Skin epidermis (tissue), 12 donors: ENCODE results near the gene NR1H3.
A peak's percentile ranks its signal among the peaks of the same experiment; 100 is the strongest.
"Not testable (repeated sequence)": the region's sequence is repeated elsewhere in the genome, so short reads cannot be mapped to it uniquely, and the experiment has no call there.

ENCODE experiments used
- H3K27ac ChIP-seq, 21 experiments: fragments of 200-600 bp; sonication (generic) in 11 of 21; one replicate each; pipeline ENCODE4 v1.5.0; 2020; ENCODE audit warnings: mild to moderate bottlenecking in 3 of 21, inconsistent platforms in 2 of 21, moderate library complexity in 2 of 21
- H3K4me3 ChIP-seq, 7 experiments: fragments of 200-600 bp; sonication (generic) in 2 of 7; one replicate each; pipeline ENCODE4 v1.5.0; 2020; ENCODE audit warnings: inconsistent platforms in 2 of 7, mild to moderate bottlenecking in 2 of 7, moderate library complexity in 1 of 7

Gene NR1H3

DNA sequence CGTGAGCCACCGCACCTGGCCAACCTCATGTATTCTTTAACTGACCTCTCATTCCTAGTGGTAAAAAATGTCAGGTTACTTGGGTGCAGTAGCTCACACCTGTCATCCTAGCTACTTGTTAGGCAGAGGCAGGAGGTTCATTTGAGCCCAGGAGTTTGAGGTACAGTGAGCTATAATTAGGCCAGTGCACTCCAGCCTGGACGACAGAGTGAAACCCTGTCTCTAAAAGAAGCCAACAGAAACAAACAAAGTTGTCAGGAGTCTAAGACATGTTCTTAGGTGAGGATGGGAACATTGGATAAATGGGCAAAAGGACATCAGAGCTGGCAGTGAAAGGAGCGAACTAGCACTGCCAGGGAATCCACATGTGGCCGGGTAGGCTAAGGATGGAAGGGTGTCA lies 30.3 kb downstream of the NR1H3 start:
- H3K27ac ChIP-seq: no peak overlapping the region
- no peak overlapping the region for H3K4me3 ChIP-seq

DNA sequence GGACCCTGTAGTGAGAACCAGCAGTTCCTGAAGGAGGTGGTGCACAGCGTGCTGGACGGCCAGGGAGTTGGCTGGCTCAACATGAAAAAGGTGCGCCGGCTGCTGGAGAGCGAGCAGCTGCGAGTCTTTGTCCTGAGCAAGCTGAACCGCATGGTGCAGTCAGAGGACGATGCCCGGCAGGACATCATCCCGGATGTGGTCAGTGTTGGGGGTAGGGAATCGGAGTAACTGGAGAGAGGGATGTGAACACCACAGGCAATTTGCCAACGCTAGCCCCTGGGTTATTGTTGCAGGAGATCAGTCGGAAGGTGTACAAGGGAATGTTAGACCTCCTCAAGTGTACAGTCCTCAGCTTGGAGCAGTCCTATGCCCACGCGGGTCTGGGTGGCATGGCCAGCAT lies 32.1 kb downstream of the NR1H3 start:
- H3K27ac ChIP-seq: no peak overlapping the region
- H3K4me3 ChIP-seq: no peak overlapping the region

DNA sequence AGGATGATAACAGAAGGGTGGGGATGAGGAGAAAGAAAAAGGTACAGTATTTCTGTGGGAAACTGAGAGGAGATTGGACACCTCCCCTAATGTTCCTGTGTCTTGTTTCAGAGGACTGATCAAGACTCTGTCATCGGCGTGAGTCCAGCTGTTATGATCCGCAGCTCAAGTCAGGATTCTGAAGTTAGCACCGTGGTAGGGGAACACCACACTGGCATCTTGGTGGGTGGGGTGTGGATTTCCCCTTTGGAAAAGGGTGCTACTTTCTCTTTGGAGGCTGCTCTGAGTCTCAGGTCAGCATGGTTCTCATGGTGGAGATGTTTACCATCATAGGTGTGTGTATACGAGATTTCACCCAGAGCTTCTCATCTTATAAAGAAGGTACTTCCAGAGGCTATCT lies 37.6 kb downstream of the NR1H3 start:
- H3K4me3 ChIP-seq: no peak overlapping the region
- no peak overlapping the region for H3K27ac ChIP-seq

DNA sequence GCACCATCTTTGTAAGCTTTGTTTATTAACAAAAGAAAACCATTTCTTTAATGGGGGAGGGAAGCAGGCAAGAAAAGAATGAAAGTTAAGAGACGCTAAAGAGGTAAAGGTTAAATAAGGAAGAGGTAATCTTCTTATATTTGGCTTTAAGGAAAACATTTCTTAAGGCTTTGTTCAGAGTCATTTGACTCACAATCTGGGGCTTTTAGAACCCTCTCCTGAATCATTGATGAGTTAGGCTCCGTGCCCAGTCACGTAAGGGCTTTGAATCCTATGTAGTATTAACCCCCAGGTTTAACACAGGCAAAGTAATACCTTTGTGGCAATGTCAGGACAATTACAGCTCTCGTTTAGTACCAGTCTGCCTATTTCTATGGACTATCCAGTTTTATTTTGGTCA lies 38.2 kb downstream of the NR1H3 start:
- Histone ChIP-seq H3K4me3 (no peak overlapping the region), H3K27ac (no peak overlapping the region)

DNA sequence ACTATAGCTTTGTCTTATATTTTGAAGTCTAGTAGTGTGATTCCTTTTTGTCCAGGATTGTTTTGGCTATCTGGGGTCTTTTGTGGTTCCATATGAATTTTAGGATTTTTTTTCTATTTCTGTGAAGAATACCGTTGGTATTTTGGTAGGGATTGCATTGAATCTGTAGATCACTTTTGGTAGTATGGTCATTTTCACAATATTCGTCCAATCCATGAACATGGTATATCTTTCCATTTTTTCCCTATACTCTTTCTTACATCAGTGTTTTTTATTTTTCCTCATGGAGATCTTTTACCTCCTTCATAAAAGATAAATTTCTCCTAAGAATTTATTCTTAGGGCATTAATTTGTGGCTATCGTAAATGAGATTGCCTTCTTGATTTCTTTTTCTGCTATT lies 41.3 kb downstream of the NR1H3 start:
- H3K4me3 ChIP-seq: no peak overlapping the region
- H3K27ac ChIP-seq: no peak overlapping the region

DNA sequence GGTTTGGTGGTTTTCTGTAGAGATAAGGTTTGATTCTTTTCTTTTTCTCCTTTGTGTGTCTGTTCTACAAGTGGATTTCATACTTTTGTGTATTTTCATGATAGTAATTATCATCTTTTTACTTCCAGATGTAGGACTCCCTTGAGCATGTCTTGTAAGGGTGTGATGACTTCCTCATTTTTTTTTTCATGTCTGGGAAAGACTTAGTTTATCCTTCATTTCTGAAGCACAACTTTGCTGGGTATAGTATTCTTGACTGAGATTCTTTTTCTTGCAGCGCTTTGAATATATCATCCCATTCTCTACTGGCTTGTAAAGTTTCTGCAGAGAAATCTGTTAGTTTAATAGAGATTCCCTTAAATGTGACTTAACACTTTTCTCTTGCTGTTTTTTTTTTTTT lies 45.1 kb downstream of the NR1H3 start:
- no peak overlapping the region for H3K27ac ChIP-seq
- H3K4me3 ChIP-seq: no peak overlapping the region

DNA sequence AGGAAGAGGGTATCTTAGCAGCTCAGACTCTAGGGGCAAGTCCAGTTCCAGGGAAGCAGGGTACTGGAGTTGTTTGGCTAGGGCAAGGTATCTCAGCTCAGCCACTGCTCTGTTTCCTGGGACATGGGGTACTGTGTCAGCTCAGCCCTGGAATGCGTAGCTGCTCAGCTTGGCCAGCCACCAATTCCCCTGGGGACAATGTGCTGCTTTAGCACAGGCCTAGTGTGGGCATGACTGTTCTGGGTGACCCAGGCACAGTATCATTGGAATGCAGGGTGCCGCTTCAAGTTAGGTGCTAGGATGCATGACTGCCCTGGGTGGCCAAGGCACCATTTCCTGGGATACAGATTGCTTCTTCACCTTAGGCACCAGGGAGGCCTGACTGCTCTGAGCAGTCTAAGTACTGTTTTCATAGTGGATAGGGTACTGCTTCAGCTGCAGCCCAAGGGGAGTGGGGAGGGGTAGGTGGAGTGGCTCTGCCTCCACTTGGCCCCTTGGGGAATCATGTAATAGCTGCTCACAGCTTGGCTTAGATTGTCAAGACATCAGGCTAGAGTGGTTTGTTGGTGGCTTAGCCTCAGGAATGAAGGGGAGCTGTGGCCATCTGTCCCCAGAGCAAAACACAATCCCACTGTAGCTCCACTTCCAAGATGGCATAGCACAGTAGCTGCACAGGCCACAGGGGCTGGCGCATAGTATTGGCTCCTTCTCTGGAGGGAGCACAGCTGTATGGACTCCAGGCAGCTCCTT lies 48.1 kb downstream of the NR1H3 start:
- H3K4me3 ChIP-seq: no peak overlapping the region
- peak overlapping the region in 1 of 21 experiments; percentile 17 for H3K27ac ChIP-seq

DNA sequence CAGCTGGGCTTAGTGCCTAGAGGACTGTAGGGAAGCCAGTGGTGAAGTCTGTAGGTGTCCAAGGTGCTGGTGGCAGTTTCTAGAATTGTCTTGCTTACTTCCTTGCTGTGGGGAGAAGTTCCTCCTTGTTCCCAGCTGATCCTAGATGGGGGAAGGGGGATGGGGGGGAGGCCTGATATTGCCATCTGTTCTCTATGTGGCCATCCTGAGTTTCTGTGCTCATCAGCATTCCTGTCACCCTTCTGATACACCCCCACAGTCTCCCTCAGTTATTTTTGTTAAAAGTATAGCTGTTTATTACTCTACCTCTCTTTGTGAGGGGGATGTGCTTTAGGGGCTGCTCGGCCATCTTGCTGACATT lies 48.7 kb downstream of the NR1H3 start:
- Histone ChIP-seq H3K27ac (peak overlapping the region in 1 of 21 experiments; percentile 17), H3K4me3 (no peak overlapping the region)

DNA sequence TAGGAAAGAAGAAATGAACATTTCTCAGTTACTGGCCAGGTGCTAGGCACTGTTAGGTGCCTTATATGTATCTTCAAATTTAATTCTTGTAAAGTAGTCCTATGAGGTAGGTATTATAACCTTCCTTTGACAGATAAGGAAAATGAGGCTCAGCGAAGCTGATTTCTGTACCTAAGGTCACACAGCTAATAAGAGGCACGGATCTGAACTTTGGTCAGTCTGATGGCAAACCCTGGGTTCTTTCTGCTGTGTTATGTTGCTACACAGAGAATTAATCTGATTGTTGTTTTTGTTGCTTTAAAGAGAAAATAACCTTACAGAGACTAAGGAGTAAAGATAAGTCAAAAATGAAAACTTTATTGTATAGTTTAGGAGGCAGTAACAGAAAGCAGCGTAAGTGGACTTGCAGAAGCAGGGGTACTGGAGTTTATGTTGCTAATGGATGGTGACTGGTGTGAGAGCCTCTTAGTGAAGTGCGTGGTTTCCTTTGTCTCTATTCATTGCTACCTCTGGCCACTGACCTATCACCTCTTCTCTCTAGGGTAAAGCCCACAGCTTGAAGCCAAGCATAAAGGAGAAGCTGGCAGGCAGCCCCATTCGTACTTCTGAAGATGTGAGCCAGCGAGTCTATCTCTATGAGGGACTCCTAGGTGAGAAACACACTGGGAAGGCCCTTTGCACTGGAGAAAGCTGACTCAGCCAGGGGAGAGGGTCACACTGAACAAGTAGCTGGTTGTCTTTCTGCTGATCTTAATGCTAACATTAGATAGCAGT lies 50.4 kb downstream of the NR1H3 start:
- H3K4me3 ChIP-seq: no peak overlapping the region

DNA sequence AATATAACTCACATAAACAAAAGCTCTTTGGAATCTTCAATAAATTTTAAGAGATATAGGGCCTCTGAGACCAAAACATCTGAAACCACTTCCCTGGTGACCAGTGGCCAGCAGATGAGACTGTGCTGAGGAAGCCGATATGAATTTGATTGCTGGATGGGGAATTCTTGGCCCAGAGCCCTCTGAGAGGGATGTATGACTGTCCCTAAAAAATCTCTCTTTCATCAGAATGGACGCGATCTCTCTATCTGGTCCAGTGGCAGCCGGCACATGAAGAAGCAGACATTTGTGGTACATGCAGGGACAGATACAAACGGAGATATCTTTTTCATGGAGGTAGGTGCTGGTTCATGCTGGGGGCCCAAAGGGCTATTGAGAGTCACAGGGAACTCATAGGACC lies 57.2 kb downstream of the NR1H3 start:
- no peak overlapping the region for H3K4me3 ChIP-seq
- no peak overlapping the region for H3K27ac ChIP-seq

More for the DNA sequence above, 50.4 kb downstream of the NR1H3 start:
- no peak overlapping the region for H3K27ac ChIP-seq

DNA sequence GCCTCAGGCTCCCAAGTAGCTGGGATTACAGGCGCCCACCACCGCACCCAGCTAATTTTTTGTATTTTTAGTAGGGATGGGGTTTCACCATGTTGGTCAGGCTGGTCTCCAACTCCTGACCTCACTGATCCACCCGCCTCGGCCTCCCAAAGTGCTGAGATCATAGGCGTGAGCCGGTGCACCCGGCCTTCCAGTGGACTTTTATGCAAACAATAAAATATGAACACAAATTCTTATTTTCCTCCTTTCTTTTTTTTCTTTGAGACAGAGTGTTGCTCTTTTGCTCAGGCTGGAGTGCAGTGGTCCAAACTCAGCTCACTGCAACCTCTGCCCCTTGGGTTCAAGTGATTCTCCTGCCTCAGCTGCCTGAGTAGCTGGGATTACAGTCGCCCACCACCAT lies 58.7 kb downstream of the NR1H3 start:
- H3K4me3 ChIP-seq, H3K27ac ChIP-seq: not testable (repeated sequence)

DNA sequence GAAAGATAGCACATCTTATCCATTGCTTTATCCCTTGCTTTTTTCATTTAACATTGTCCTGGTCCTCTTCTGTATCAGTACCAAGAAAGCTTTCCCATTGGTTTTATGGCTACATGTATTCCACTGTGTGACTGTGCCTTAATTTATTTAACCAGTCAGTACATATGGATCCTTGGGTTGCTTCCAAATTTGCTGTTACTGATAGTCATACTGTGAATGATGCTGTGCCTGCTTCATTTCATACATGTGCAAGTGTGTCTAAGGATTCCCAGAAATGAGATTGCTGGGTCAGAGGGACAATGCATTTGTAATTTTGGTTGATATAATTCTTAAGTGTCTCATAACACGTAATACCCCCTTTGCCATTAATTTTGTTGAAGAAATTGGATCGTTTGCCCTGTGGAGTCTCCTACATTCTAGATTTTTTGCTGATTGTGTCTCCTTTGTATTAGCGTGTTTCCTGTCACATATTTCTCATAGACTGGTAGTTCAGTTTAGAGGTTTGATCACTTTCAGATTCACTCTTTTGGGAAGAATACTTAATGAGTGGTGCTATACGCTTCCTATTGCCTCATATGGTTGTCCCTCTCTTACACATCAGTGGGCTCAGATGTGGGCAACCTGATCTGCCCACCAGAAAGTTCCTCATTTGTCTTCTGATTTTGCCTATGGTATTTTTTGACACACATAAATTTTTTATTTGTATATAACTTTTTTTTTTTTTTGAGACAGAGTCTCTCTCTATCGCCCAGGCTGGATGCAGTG lies 59.5 kb downstream of the NR1H3 start:
- H3K27ac ChIP-seq: no peak overlapping the region
- H3K4me3 ChIP-seq: no peak overlapping the region

DNA sequence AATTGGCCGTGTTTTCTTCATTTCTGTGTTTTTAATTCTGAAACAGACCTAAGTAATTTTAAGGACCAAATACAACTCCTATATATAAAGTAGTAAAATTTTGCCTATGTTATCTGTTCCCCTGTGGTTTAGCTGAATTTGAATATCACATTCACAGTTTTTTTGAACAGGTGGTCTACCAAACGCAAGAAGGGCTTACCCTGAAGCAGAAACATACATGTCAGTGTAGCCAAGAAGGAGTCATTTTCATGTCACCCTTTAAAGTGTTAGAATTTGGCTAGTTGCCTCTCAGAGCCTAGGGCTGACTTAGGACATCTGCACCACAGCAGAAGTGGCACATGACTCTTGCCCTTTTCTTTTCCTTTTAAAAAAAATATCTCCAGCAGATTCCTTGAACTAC lies 60.4 kb downstream of the NR1H3 start:
- Histone ChIP-seq H3K4me3 (no peak overlapping the region), H3K27ac (no peak overlapping the region)
